ENCODE data around the gene IDH2.
A peak's percentile ranks its signal among the peaks of the same experiment; 100 is the strongest.
"Not testable (repeated sequence)": the region's sequence is repeated elsewhere in the genome, so short reads cannot be mapped to it uniquely, and the experiment has no call there.

IDH2 gene

DNA sequence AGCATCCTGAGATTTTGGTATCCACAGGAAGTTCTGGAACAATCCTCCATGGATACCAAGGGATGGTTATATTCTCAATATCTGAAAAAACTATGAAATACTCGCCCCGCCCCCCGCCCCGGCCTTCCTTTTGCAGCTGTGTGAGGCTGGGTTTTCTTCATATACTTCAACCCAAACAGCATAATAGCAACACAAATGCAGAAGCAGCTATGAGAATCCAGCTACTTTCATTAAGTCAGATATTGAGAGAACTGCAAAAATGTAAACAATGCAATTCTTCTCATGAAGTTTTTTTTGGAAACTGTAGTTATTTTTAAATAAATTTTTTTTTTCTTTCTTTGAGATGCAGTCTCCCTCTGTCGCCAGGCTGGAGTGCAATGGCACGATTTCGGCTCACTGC, 10.9 kb upstream of the IDH2 start:
- no peak for DNase-seq

DNA sequence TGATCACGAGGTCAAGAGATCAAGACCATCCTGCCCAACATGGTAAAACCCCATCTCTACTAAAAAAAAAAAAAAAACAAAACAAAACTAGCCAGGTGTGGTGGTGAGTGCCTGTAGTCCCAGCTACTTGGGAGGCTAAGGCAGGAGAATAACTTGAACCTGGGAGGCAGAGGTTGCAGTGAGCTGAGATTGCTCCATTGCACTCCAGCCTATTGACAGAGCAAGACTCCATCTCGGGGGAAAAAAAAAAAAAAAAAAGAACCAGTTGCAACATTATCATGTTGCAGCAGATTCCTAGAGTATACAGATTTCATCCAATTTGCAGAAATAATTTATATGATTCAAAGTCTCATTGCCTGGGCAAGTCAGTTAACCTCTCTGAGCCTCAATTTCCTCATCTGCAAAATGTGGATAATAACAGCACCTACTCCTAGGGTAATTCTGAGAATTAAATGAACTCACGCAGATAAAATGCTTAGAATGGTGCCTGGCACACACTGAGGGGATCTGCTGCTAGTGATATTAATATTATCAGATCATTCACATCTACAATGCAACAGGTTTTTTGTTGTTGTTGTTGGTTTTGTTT, 7.0 kb upstream of the IDH2 start:
- not testable (repeated sequence) for DNase-seq

DNA sequence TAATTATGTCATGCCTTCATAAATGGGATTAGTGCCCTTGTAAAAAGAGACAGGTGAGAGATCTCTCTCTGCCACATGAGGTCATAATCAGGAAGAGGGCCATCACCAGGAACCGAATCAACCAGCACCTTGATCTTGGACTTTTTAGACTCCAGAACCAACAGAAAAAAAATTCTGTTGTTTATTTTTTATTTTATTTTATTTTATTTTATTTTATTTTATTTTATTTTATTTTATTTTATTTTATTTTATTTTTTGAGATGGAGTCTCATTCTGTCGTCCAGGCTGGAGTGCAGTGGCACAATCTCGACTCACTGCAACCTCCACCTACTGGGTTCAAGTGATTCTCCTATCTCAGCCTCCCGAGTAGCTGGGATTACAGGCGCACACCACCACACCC, 5.8 kb upstream of the IDH2 start:
- not testable (repeated sequence) for DNase-seq

DNA sequence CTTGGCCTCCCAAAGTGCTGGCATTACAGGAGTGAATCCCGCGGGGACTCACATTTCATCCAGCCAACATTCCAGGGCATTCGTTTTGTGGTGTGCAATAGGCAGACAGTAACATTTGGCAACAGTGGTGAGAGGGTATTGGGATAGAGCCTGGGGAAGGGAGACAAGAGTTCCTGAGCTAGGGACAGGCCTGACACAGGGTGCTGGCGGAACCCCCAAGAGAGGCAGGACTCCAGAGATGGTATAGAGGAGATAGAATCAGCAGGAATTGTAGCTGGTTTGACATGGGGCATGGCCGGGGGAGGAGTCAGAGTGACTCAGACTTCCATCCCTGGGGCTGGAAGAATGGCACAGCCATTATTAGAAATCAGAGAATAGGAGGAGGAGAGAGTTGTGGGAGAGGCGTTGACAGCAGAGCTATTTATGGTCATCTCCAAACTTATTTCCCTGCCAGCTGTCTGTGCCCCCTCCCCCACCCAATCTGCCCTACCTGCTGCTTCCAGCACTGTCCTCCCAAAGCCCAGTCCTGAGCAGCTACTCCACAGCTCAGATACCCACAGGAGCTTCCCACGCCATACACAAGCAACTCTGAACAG, 4.4 kb upstream of the IDH2 start:
- DNase-seq = no peak

DNA sequence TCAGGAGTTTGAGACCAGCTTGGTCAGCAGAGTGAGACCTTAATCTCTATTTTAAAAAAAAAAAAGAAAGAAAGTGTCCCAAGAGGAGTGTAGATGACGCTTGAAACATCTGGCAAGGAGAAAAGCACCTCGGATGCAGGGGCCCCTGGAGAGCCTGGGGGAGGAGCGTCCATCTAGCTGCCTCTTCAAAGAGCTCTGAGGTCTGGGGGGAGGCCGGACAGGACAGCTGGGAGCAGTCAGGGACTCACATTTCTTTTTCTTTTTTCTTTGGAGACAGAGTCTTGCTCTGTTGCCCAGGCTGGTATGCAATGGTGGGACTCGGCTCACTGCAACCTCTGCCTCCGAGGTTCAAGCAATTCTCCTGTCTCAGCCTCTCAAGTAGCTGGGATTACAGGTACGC, 3.3 kb upstream of the IDH2 start:
- no peak for DNase-seq

DNA sequence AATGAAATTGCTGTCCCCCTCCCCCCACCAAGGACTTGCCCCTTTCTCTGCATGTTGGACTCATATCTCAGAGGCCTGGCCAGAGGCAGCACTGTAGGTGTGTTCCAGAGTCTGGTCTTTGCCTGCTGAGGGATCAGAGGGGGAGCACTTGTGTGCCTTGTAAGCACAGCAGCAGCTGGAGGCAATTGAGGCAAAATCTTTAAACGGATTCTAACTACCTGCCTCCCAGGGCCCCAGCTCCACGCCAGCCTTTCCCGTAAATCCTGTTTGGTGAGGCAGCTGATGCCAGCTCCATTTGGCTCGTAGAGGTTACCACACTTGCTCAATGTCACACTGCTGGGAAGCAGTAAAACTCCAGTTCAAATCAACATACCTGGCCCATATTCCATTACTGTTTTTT, 2.3 kb upstream of the IDH2 start:
- DNase-seq = no peak

DNA sequence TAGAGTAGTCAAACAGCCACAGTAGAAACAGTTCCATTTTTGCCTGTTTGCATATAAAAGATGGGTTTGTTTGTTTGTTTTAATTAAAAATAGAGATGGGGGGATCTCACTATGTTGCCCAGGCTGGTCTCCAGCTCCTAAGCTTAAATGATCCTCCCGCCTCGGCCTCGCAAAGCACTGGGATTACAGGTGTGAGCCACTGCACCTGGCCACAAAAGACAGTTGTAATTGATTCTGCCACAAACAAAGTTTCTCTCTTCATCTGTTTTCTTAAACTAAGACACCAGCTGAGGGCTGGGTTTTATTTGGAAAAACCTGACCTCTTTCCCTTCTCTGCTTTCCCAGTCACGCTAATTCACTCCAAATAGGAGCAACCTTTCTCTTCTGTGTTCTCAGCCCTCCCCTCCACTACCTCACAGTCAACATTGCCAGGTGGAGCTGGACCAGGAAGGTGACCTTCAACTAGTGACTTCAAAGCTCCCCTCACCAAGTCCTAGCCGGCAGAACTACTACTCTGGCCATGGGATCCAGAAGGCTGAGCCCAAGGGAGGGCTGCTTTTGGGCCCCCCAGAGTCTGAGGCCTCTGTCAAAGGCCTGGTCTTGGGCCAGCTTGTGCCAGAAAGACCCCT, 1.5 kb upstream of the IDH2 start:
- DNase-seq = no peak

DNA sequence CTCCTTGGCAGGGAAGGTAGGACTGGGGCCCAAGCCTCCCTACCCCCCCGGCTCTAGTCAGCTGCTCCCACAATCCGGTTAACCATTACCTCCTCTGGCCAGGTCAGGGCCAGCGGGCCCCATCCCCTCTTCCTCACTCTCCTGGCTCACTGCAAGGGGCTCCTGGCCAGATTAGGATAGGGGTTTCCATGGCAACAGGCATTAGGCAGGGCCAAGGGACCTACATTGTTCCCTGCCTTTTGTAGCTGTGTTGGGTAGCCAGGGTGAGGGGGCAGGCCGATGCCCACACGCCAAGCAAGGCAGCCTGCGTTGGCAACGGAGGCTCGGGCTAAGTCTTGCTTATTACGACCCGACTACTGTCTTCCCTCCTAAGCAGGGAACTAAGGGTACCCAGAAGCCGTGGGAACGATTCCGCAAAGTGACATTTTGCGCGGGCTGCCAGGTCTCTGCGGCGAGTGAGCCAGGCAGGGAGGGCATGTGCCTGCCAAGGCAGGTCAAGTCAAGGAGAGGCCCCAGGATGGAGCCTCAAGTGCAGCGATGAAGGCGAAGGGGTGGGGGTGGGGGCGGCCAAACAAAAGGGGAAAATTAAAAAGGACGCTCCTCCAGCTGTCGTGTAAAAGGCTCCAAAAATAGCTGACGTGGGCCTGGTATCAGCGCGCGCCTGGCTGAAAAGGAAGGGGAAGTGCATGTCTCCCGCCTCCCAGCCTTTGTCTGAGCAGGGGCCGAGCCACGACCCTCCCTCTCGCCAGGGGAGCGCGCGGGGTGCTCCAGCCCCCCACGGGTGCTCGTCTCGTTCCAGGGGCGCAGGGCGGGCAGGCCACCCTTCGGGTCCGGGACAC, 919 bp downstream of the IDH2 start:
- peak; percentile 88 for DNase-seq

DNA sequence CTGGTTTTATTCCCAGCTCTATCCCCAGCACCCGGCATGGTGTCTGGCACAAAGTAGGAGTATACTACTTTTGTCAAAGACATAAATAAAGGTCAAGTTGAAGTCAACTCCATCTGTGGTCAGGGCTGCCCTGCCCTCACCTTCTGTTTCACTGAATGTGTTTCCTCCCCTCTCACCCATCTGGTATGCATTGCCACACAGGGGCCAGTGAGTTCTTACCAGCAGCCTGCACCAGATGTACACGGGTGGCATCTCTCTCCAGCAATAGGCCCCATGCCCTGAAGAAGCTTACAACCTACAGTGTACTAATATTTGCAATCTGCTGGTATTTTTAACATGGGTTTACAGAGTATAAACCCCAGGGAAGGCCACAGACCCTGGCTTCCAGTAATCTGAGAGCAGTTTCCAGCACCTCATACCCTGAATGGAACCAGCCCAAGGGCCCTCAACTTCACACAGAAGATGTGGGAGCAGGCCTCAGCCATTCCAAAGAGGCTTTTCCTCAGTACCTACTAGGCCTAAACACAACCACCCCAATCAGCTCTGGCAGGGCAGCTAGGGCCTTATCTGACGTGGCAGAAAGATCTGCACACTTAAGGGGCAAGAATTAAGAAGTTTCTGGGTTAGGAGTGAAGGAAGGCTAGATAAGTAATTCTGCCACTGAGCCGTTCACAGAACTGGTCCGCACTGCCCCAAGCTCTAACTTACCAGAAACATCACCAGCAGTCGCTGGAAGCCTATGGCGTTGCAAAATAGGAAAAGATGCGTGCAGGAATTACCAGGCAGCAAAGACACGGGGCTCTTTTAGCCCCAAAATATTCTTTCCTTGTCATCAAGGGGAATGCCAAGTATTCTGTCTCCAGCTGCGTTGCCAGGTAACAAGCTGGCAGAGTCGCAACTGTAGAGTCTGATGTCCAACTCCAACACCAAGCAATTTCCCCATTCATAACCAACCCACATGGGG, 2.1 kb downstream of the IDH2 start:
- no peak for DNase-seq

DNA sequence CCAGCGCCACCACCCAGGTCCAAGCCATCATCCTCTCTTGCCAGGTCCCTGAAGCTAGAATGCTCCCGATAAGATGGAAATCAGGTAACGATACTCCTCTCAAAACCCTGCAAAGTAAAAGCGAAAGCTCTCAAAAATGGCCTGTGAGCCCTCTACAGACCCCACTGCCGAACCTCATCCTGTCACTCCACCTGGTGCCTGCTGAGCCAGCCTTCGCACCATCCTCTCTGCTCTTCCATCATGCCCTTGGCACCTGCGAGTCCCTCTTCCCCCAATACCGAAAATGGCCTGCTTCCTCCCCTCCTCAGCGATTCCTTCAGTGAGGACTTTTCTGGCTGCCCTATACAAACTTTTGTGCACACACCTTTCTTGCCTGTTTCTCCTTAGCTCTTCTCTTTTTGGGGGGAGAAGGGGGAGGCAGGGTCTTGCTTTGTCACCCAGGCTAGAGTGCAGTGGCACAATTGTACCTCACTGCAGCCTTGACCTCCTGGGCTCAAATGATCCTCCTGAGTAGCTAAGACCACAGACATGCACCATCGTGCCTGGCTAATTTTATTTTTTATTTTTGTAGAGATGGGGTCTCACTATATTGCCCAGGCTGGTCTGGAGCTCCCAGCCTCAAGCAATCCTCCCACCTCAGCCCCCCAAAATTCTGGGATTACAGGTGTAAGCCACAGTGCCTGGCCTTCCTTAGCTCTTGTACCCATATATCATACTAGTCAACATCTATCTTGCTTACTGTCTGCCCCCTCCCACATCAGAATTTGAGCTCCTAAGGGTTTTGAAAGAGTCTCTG, 3.0 kb downstream of the IDH2 start:
- DNase-seq = no peak

DNA sequence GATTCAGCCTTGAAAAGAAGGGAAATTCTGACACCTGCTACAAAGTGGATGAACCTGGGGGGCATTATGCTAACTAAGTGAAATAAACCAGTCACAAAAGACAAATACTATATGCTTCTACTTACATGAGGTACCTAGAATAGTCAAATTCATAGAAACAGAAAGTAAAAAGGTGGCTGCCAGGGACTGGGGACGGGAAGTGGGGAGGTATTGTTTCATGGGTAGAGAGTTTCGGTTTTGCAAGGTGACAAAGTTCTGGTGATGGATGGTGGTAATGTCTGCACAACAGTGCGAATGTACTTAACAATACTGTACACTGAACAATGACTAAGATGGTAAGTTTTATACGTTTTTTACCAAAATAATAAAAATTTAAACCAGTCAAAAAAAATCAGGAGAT, 4.8 kb downstream of the IDH2 start:
- no peak for DNase-seq

DNA sequence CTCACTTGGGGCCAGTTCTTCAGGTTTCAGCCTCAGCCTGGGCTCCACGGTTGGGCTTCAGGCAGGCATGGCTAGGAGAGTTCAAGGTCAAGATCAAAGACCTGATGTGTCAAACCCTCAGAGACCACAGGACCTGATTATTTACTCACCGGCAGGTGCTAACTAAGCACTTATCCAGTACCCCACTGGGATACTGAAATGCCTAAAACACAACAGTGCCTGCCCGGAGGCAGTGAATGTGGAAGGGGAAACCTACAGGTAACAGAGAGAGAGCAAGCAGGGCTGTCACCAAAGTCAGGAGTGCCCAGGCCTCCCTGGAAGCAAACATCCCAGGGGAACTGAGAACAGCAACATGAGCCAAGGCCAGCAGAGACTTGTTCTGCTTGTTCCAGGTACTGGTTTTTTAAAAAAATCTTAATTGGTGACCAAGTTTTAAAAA, 6.7 kb downstream of the IDH2 start:
- no peak for DNase-seq

DNA sequence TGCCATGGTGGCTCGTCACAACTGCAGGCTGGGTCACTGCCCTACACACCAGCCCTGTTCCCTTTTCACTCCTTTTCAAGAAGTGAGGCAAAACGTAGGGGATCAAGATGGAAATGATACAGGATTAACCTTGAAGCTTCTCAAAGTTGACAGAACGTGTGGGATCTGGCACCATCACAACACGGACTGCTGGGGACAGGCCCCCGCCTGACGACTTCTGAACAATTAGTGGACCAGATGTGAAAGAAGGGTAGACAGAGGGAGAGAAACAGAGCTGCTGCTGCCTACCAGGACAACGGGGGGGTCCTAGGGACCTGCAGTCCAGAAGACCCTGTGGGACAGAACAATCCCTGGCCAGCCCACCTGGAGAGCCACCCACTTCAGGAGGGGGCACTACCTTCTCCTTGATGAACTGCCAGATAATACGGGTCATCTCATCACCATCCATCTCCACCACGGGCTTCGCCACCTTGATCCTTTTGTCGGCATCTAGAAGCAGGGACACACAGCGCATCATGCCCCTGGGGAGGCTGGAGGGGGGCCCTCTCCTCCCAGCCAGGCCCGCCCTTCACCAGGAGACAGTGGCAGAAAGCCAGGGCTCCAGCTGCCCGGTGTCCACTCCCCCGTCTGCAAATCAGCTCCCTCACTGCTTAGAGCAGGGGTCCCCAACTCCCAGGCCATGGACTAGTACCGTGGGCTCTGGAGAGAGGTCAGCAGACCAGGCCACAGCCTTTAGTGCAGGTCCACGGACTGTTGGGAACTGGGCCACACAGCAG, 10.9 kb downstream of the IDH2 start:
- no peak for DNase-seq

DNA sequence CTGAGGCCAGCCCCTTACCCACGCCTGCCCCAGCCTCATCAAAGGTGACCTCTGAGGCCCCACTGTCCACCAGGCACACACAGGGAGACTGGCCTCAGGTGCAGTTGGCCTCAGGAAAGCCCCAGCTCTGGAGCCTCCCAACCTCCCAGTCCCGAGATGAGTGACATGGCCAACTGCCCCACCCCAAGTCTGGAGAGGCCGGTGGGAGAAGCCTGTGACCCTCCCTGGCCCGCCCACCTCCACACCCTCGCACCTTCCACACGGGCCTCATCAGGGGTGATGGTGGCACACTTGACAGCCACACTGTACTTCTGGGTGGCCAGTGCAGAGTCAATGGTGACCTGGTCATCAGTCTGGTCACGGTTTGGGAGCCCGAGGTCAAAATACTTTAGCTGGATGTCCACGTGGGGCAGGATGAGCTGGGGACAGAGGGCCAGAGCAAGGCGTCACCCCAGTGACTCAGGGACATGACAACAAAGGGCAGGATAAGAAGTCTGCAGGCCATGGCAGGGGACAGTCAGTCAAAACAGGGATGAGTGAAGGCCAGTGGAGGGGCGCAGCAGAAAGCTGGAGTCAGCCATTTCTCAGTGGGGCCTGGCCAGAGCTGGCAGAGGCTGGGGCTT, 11.9 kb downstream of the IDH2 start:
- DNase-seq = no peak

DNA sequence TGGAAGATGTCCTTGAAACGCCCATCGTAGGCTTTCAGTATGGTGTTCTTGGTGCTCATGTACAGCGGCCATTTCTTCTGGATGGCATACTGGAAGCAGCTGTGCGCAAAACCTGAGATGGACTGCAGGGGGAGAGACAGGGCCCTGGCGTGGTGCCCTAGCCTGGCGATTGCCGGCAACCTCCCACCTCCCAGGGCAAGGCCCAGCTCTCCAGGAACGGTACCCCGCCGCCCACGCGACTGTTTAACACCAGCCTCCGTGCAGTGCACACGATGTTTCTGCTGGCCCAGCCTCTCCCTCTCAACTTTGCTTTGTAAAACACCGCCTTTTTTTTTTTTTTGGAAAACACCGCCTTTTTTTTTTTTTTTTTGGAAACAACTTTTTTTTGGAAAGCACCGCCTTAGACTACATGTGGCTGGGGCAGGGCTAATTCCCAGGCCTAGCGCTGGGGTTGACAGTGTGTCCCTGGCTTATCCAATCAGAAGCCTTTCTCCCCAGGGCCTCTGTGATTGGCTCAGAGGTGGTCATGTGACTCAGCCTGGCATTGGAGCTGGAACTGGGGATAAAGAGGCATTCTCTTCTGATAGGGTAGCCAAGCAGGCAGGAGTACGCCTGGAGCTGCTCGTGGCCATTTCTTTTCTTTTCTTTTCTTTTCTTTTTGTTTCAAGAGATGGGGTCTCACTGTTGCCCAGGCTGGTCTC, 14.7 kb downstream of the IDH2 start:
- no peak for DNase-seq

DNA sequence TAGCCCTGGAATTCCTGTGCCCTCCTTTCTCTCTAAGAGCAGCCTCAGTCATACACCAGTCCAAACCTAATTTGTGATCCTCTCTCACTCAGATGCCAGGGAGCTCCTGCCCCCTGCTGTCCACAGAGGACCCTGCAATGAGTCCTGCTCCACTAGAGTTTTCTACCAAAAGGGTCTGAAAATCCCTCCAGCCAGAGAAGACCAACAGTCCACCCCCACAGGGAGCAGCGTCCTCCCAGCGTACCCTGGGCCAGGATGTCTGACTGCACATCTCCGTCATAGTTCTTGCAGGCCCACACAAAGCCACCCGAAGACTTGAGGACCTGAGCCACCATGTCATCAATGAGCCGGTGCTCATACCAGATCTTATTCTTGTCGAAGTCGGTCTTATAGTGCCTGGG, 15.4 kb downstream of the IDH2 start:
- DNase-seq = peak; percentile 36

DNA sequence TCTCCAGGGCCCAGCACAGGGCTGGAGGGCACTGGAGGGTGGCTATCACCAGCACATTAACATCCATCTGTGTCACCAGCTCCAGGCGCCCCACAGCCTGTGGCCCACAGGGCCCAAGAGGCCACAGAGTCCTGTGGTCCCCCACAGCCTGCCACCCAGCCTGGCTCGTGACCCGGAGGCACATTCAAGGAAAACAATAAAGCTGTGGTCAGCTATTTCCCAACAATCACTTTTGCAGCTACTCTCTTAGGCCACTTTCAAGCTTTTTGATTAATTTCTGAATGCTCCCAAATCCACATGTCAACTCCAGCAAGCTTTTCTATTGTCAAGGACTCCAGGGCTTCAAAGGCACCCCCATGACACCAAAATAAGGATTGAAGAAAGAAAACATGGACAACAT, 16.7 kb downstream of the IDH2 start:
- DNase-seq = no peak

DNA sequence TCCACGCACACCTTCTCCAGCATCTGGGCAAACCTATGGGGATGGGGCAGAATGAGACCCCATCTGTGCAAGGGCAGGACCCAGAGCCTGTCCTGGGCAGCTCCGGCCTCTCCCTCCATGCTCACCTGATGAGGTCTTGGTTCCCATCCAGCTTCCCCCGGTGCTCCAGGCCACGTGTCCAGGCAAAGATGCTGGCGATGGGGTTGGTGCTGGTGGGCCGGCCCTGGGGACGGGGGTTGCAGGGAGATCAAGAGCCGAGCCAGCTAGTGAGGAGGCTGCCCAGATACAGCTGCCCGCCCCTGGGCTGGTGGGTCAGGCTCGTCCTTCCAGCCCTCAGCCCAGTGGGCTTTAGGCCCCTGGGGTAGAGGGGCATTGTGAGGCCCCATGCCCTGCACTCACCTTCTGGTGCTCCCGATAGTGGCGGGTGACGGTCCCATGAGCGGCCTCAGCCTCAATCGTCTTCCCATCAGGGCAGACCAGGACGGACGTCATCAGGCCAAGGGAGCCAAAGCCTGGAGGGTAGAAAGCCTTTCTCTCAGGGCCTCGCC, 17.3 kb downstream of the IDH2 start:
- DNase-seq = no peak

DNA sequence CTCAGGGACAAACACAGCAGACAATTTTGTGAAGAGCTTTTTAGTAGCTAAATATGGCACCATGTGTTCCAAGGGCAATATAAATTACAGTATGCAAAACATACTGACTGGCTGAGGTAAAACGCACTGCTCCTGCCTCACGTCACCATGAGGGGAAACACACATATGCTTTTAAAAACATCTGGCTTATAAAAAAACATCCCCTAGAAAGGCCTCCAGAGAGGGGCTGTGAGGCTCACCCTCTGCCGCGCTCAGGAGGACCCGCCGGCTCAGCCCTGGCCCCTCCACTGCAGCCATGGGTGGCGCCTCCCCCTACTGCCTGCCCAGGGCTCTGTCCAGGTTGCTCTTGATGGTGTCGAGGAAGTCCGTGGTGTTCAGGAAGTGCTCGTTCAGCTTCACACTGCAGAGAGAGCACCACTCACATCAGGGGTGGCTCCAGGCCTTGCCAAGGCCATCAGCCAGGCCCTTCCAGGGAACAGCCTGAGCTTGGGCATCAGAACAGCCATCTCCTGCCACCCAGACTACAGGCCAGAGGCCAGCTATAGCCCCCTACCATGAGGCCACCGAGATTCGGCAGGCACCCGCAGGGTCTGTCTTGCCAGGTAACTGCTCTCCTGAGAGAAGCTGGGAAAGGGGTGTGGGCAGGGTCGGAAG, 18.2 kb downstream of the IDH2 start:
- no peak for DNase-seq
